Limb (tissue), 2 donors: Measurements from ENCODE around the gene LIN7B.
"Not testable (repeated sequence)": the region's sequence is repeated elsewhere in the genome, so short reads cannot be mapped to it uniquely, and the experiment has no call there.

Source experiments
- DNase-seq, 2 donors: peaks; one replicate each; pipeline ENCODE4 v3.0.0-alpha.2; 2016; ENCODE audit errors: extremely low spot score in 2 of 2

Gene LIN7B

DNA sequence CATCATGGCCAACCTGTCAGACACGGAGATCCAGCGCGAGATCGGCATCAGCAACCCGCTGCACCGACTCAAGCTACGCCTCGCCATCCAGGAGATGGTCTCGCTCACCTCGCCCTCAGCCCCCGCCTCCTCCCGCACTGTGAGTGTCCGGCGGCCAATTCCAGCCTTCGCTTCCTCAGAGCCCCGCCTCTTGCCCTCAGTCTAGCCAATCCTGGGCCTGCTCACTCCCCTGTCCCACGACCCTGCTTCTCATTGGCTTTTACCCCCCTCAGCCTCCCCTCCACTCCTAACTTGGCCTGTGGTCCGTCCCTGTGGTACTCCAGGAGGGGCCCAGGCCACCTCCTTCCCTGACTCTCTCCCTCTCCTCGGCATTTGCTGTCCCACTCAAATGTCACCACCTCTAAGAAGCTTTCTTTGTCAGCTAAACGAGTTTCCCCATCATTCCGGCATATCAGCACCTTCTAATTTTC lies 28.7 kb downstream of the LIN7B start:
- DNase-seq, result peak; percentile 92 to 94

DNA sequence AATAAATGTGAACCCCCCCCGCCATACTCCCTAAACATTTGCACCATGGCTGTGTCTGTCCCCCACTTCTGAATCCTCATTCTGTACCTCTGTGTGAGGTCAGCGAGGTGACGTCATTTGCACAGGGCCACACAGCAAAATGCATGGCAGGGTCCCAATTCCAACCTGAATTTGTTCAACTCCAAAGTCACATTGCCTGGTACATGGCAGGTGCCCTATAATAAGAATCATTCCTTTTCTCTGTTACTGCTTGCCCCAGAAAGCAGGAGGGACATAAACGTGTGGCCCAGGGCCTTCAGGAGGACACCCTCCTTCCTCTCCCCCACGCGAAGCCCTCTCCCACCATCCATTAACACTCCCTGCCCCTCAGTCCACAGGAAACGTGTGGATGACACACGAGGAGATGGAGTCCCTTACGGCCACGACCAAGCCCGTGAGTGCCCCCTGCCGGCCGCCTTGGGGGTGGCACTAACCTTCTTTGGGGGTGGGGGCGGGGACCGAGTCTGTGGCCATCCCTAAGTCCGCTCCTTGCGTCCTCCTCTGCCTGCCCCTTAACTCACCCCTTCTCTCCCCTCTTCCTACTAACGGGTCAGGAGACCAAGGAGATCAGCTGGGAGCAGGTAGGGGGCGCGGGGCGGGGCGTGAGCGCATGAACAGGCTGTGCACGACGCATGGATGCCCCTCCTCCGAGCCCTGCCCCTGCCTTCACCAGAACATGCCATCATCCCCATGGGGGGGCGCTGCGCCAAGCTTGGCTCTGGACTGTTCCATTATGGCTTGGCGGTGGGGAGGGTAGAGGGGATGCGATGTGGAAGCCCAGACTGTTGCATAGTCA lies 31.6 kb downstream of the LIN7B start:
- peak in 1 of 2 donors; percentile 87 for DNase-seq

DNA sequence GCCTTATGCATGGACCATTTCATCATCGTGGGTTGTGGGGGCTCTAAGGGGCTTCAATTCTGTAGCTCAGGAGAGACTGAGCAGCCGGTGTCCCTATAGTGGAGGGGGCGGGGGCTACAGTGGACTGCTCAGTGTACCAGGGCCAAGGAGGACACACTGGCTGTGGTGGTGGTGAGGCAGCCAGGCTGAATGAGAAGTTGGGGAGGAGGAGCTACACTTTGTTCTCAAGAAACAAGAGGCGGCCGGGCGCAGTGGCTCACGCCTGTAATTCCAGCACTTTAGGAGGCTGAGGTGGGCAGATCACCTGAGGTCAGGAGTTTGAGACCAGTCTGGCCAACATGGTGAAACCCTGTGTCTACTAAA lies 32.2 kb downstream of the LIN7B start:
- not testable (repeated sequence) for DNase-seq

DNA sequence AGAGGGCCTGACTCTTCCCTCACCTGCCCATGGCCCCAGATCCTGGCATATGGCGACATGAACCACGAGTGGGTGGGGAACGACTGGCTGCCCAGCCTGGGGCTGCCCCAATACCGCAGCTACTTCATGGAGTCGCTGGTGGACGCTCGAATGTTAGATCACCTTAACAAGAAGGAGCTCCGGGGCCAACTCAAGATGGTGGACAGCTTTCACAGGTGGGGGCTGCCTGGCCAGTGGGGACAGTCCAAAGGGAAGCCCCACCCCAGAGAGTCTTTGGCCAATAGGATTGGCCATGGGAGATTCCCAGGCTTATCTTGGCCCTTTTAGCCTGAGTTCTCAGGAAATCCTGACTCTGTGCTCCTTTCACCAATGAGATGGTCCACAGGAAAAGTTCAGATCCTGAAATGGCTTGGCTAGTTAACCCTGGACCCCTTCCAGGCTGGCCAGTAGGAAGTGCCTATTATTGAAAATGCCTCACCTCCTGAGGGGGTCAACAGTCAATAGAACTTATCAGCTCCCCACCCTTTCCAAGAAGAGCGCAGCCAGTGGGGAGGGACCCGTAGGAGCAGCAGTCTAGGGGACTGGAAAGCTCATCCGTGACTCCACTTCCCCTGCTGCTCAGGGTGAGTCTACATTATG lies 34.0 kb downstream of the LIN7B start:
- no peak for DNase-seq

DNA sequence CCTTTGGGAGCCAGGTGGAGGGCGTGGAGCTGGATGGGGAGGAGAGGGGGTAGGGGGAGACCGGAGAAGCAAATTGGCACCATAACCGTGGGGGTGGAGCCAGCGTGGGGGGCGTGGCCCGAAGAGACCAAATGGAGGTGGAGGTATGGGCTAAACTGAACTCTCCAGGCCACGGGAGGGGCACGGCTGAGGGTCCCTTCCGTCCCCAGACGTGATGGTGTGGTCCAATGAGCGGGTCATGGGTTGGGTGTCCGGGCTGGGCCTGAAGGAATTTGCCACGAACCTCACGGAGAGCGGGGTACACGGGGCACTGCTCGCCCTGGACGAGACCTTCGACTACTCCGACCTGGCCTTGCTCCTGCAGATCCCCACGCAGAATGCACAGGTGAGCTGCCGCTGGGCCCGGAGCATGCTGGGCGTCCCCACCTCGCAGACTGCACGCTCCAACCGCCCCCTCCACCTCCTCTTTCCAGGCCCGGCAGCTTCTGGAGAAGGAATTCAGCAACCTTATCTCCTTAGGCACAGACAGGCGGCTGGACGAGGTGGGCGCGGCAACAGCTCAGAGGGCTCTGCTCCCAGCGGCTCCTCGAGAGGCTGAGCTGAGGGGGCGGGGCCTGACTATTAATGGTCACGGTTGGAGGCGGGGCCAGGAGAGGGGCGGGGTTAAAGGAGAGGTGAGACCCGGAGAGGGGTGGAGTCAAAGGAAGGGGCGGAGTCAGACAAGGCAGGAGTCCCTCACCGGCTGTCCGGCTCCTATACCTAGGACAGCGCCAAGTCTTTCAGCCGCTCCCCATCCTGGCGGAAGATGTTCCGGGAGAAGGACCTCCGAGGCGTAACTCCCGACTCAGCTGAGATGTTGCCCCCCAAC lies 34.8 kb downstream of the LIN7B start:
- peak; percentile 94 to 99 for DNase-seq

DNA sequence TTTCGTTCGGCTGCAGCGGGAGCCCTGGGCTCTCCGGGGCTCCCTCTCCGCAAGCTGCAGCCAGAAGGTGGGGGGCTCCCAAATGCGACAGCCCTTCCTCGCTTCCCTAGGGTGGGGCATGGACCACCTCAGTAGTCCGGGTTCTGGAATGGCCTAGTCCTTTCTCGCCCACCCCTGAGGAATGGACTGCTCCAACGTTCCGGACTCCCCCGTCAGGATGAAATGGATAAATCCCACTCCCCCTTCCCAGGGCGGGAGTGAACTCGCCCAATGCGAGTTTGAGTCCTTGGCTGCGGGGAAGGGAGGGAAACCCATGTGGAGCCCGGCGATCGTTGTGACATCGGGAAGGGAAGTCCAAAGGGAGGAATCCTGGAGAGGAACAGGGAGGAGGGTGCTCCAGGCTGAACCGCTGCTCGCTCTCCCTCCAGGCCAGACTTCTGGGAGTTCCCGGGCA lies 35.5 kb downstream of the LIN7B start:
- peak; percentile 75 to 93 for DNase-seq

DNA sequence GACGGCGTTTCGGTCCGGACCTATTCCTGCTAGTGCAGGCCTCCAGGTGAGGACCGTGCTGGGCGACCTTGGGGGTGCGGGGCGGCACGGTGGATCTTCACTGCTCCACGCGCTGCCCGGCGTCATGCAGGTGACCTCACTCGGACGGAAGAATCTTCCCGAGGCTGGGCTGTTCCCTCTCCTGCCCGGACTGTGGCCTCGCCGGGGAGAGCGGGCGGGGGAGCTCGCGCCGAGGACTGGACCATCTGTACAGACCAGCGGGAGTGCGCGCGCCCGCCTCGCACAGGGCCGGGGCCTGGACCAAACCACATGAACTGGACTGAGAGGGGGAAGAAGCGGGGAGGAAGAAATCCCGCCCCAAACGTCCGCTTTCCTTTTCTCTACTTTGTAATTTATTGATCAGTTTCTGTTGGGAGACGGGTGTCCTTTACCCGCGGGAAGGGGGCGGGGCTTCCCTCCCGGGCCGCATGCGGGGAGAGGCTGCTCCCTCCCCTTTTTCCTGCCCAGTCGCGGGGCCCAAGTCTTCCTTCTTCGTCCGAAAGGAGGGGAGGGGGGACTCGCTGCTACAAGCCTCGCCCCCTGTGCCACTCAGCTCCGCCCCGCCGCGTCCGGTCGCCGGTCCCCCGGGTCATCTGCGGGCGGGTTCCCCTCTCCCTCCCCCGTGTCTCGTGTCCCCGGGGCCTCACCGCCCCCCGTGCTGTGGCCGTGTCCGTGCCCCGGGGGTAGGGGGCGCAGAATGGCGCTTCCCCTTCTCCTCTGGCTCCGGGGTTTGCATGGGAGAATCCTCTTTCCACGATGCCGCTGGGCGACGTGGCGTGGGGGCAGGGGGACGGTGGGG lies 36.2 kb downstream of the LIN7B start:
- DNase-seq, result peak; percentile 91 to 93

DNA sequence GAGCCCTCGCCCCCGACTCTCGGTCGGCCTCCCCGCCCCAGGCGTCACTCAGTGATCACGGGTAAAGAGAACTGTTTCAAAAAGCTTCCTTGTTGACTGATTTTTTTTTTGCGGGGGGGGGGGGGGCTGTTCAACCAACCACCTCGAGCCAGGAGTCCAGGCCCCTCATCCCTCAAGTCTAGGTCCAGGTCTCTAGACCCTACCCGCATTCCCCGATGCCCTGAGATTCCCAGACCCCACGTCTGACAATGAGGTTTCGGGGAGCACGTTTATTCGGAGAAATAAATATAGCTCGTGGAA lies 36.7 kb downstream of the LIN7B start:
- DNase-seq, result no peak

DNA sequence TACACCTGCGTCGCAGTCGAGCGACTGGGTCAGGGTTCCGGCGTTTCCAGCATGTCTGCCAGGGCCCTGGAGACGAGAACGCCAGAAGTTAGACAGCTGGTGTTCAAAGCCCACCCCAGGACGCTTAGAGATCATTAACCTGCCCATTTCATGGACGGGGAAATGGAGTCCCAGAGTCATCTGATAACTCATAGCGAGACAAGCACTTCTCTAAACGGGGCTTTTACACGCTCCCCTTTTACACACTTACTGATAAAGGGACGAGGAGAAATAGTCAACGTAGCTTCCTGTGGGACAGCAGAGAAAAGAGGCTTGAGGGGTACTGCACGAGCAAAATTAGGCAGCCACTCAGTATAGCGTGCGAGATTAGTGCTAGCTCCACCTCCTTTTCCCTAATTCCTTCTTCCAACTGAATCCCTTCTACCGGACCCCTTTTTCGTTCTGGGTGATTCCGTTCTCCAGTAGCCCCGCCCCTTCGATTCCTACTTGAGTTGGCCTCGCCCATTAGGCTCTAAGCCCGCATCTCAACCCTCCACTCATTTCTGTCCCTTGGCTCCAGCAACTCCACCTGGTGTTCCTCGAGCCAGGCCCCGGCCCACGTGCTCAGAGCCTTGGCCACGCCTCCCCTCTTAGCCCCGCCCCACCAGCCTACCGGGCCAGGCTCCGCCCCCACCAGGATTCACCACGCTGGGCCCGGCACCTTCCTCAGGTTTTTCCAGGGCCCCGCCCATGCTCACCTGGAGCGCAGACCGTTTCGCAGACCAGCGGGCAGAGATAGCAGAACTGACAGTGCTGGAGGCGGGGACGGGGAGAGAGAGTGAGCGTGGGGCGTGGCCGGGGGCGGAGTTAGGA lies 37.3 kb downstream of the LIN7B start:
- DNase-seq, result peak in 1 of 2 donors; percentile 81

DNA sequence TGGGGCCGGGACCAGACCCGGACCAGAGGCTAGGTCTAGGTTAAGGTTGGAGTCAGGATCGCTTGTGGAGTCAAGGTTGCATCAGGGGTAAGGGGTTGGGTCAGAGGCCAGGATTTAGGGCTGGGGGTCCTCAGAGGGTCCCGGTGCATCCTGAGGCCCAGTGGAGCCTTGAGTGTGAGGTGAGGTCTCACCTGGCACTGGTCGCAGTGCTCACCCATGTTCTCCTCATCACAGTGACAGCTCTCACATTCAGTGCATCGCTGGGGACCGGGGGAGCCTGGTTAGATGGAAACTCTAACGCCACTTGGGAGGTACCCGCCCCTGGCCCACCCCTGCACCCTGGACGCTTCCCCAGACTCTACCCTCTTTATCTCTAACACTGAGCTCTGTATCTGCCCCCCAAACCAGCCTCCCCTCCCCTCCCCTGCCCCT lies 38.0 kb downstream of the LIN7B start:
- DNase-seq, result no peak

DNA sequence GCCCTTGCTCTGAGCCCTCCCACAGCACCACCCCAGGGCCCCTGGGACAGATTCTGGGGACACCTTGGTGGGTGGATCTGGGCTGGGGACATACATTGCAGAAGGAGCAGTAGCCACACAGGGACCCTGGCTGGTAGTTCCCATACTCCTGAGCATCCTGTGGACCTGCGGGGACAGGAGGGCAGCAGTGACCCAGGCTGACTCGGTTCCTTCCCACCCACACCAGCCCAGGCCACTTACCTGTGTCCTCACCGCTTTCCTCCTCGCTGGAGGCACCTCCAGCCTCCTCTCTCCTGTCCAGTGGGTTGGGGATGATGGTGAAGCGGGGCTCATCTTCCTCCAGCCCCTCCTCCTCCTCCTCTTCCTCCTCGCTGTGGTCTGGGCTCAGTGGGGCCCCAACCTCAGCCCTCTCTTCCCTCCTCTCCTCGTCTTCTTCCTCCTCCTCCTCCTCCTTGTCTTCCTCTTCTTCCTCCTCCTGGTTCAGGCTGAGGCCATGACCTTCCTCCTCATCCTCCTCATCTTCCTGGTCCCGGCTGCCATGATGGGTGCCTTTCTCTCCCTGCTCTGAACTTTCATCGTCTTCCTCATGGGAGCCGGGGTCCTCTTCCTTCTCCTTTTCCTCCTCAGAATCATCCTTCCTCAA lies 39.1 kb downstream of the LIN7B start:
- DNase-seq, result peak in 1 of 2 donors; percentile 43

DNA sequence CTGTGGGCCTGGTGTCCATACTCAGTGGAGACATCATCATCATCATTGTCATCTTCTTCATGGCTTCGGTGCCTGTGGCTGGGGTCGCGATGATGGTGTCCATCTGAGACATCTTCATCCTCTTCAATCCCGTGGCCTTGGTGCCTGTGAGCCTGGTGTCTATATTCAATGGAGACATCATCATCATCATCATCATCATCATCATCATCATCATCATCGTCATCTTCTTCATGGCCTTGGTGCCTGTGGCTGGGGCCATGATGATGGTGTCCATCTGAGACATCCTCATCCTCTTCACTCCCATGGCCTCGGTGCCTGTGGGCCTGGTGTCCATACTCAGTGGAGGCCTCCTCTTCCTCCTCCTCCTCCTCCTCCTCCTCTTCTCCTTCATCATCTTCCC lies 40.1 kb downstream of the LIN7B start:
- DNase-seq, result no peak

DNA sequence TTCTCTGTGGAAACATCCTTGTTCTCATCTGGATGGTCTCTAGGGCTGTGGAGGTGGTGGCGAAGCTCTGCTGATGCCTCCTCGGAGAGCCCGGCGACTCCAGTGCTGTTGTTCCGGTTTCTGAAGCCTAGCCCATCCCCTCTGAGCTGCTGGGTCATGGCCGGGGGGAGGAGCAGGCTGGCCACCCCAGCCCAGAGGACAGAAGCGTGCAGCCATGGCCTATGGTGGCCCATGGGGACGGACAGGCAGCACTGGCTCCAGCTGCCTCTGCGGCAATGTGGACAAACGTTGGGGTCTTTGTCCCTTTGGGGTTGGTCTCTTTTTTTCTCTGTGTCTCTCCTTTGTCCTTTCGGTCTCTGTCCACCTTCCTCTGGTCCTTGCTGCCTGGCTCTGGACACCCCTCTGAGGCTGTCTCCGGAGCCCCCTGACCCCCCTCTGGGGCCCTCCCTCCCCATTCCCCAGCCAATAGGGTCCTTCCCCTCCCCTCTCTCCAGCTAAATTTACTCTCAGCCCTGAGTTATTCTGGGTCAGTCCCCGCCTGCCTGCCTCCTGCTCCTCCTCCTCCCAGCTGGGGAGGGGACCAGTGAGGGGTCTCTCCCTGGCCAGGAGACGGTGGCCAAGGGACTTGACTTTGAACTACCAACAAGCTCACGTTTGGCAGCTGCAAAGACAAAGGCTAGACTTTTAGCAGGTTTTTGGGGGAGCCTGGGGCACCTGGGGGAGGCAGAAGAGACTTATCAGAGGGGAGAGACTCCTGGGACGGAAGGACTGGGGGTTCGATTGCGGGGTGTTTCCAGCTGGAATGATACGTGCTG lies 41.0 kb downstream of the LIN7B start, which contains the start of gene HRC:
TSS of gene HRC (minus strand) at position 392 of the 815 bp plus-strand sequence. CDS start at position 233, 159 bp downstream.
- peak in 1 of 2 donors; percentile 65 for DNase-seq

DNA sequence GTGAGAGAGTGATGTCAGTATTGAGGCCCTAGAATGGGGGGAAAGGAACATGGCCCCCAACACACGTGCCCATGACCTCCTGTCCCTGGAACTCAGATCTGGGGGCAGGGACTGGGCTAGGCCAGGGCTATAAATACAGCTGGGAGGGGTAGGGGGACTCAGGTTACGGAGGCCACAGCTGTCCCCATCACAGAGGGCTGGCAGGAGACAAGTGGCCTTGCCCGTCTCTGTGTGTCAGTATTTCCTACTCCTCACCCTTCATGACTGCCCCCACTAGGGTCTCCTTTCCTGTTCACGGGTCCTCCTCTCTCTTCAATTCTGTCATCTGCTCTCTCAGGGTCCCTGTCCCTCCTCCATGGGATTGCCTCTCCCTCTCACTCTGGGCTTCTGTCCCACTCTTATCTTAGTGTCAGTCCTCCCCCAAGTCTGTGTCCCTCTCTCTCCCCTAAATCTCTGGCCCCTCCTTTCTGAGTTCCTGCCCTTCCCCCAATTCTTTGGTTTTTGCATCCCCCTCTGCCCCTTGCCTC lies 41.7 kb downstream of the LIN7B start:
- peak in 1 of 2 donors; percentile 64 for DNase-seq

DNA sequence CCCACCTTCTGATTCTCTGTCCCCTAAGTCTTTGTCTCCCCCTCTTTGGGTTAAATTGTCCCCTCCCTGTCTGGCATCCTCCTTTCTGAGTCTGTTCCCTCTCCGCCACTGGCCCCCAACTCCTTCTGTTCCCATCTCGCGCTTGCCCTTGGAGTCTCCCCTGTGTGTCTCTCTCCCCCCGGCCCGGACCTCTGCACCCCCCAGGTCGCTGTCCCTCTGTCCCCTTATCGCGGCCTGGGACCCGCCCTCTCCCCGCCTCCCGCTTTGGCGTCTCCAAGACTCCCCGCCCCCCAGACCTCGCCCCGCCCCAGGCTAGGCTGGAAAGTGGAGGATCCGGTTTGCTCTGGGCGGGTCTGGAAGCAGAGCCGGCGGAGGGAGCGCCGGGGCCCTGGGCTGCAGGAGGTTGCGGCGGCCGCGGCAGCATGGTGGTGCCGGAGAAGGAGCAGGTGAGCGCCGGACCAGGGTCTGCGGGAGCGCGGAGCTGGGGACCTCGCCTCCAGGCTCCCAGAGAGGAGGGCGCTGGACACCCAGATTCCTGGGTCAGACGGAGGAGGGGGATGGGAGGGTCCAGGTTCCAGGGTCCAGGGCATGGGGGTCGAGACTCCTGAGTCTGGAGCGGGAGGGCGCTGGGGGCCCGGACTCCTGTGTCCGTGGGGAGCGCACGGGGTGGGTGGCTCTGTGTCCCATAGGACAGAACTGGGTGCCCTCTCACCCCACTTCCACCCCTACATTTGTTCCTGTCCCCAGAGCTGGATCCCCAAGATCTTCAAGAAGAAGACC lies 43.5 kb downstream of the LIN7B start, which contains the start of gene TRPM4:
TSS of gene TRPM4 (plus strand) at position 348 of the 780 bp plus-strand sequence. CDS start at position 423, 75 bp downstream.
- DNase-seq, result peak; percentile 90 to 92

DNA sequence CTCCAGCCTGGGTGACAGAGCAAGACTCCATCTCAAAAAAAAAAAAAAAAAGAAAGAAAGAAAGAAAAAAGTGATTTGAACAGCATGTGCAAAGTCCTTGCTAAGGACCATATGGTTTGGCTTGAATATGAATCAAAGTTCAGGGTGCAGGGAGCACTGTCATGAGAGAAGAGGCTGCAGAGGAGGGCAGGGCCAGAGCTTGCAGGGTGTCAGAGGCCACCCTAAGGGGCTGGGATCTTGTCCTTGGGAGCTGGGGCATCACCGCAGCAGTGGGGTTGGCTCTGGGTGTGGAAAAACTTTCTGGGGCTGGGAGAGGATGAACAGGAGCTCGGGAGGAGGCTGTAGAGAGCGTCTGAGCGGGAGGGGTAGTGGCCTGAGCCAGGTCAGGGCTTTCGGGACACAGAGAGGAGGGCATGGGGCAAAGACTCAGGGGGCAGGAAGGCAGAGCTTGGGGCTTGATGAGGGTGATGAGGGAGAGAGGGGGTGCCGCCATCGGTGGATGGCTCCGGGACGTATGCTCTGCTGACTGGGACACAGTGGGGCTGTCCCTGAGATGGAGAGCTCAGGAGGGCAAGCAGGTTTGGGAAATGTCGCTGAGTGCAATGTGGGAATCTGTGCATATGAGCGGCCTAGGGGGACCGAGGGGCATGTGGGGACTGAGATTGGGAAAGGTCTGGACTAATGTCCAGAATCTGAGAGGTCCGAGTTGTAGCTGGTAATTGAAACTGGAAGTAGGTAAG lies 46.5 kb downstream of the LIN7B start:
- DNase-seq, result no peak

DNA sequence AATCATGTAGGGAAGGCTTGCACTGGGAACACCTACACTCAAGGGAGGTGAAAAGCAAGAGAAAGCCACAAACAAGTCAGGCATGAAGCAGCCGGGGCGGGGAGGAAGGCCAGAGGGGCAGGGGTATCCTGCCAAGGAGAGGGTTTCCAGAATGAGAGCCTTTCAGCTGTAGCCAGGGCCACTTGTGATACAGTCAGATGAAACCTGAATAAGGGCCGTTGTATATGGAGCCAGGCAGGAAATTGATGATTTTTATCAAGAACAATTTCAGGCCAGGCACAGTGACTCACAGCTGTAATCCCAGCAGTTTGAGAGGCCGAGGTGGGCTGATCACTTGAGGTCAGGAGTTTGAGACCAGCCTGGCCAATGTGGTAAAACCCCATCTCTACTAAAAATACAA lies 47.8 kb downstream of the LIN7B start:
- DNase-seq, result no peak
